ENCODE data around the gene GPX2.

GRCh38 chr14:64899958-64900357 is 42.6 kb downstream of the GPX2 start:
- TF ChIP-seq CTCF (IDR thresholded peaks at IDR 0.05) (no peak), POLR2A (IDR thresholded peaks at IDR 0.05) (no peak), POLR2AphosphoS5 (IDR thresholded peaks at IDR 0.05) (no peak)
